Fibroblast of lung (primary cell): Measurements from ENCODE around the gene PATJ.

ENCODE experiments used
- EZH2 ChIP-seq: IDR thresholded peaks from 2 replicates; pipeline ENCODE4 v1.5.1; 2012; ENCODE audit warnings: low read length, control low read depth, mild to moderate bottlenecking; ENCODE audit errors: missing control alignments
- TF ChIP-seq, protein P1 (sequence below), 2 donors: IDR thresholded peaks in 1 of 2; conservative IDR thresholded peaks in 1 of 2; 1 replicate in 1 of 2; 2 replicates in 1 of 2; pipeline ENCODE4 v1.5.1; 2011 to 2012; ENCODE audit warnings: low read length in 2 of 2, control low read depth in 1 of 2, inconsistent platforms in 1 of 2, low read depth in 1 of 2, mild to moderate bottlenecking in 1 of 2

- TF ChIP-seq, protein P1, sequence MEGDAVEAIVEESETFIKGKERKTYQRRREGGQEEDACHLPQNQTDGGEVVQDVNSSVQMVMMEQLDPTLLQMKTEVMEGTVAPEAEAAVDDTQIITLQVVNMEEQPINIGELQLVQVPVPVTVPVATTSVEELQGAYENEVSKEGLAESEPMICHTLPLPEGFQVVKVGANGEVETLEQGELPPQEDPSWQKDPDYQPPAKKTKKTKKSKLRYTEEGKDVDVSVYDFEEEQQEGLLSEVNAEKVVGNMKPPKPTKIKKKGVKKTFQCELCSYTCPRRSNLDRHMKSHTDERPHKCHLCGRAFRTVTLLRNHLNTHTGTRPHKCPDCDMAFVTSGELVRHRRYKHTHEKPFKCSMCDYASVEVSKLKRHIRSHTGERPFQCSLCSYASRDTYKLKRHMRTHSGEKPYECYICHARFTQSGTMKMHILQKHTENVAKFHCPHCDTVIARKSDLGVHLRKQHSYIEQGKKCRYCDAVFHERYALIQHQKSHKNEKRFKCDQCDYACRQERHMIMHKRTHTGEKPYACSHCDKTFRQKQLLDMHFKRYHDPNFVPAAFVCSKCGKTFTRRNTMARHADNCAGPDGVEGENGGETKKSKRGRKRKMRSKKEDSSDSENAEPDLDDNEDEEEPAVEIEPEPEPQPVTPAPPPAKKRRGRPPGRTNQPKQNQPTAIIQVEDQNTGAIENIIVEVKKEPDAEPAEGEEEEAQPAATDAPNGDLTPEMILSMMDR (conservative IDR thresholded peaks at IDR 0.05 in 1 of 2, IDR thresholded peaks at IDR 0.05 in 1 of 2; ENCODE audit: low read depth in 1 of 2, low read length in 2 of 2) = no peak
- no peak for TF ChIP-seq EZH2
Observed at GRCh38 chr1:62107923-62108322, 365.6 kb downstream of the PATJ start.
